HCT116 (cell line): ENCODE measurements around the gene DONSON.
"Not testable (repeated sequence)": the region's sequence is repeated elsewhere in the genome, so short reads cannot be mapped to it uniquely, and the experiment has no call there.

Experiments used
- EZH2phosphoT487 ChIP-seq: fragments of 200-600 bp; IDR thresholded peaks from 2 replicates; pipeline ENCODE4 v1.6.1; 2018; ENCODE audit warnings: antibody characterized with exemption, borderline replicate concordance
- POLR2A ChIP-seq: IDR thresholded peaks from 2 replicates; pipeline ENCODE4 v1.7.0; 2011; ENCODE audit warnings: borderline replicate concordance; ENCODE audit not compliant: insufficient read depth, insufficient read length; ENCODE audit errors: extremely low read depth
- SP1 ChIP-seq: IDR thresholded peaks from 2 replicates; pipeline ENCODE4 v1.6.1; 2012; ENCODE audit warnings: low read depth

GRCh38 chr21:33626151-33626550 lies 37.7 kb upstream of the DONSON start:
- not testable (repeated sequence) for TF ChIP-seq EZH2phosphoT487, POLR2A, SP1
